Adipocyte (in vitro differentiated cells): ENCODE results near the gene SPACA4.

Source experiments
- DNase-seq: peaks from one replicate; pipeline ENCODE4 v3.0.0-alpha.2; 2015; ENCODE audit warnings: low read depth
- H3K27me3 ChIP-seq: replicated peaks from 2 replicates; pipeline ENCODE4 v1.7.0; 2013; ENCODE audit warnings: mild to moderate bottlenecking, low read length, moderate library complexity; ENCODE audit not compliant: control insufficient read depth, insufficient read depth
- H3K36me3 ChIP-seq: 2 replicates; pipeline ENCODE4 v1.7.0; 2013; ENCODE audit warnings: low read length, mild to moderate bottlenecking, moderate library complexity; ENCODE audit not compliant: control insufficient read depth, insufficient read depth, severe bottlenecking
- H3K4me1 ChIP-seq: 2 replicates; pipeline ENCODE4 v1.7.0; 2013; ENCODE audit warnings: mild to moderate bottlenecking, low read length, moderate library complexity; ENCODE audit not compliant: control insufficient read depth, insufficient read depth
- H3K4me3 ChIP-seq: 2 replicates; pipeline ENCODE4 v1.7.0; 2013; ENCODE audit warnings: mild to moderate bottlenecking, low read length, moderate library complexity
- H3K9ac ChIP-seq: 2 replicates; pipeline ENCODE4 v1.7.0; 2013; ENCODE audit warnings: mild to moderate bottlenecking, low read length, moderate library complexity
- H3K9me3 ChIP-seq: 2 replicates; pipeline ENCODE4 v1.7.0; 2013; ENCODE audit warnings: mild to moderate bottlenecking, low read length, moderate library complexity; ENCODE audit not compliant: control insufficient read depth

SPACA4 gene

DNA sequence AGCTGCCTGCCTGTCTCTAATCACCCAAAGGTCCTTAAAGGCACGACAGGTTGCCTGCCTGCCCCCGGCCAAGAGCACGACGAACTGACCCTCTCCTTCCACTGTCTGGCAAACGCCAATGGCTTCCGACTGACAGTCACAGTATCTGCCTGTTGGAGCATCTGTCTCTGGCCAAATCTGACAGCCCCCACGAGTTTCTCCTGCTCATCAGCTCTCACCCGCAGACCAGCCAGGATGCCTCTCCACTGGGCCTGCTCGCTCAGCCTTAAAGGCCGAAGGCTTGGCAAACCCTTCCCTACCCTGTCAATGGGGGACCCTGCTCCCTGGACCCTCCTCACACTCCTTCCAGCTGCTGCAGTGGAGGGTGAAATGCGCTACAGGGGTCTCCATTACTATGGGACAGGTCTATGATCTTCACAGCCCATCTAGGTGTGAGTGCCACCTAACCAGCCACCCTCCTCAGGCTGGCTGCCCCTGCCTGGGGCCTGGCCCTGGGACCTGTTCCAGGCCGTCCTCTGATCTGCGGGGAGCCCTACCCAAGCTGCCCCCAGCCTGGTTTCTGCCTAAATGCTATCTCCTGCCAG lies 7.4 kb downstream of the SPACA4 start:
- Histone ChIP-seq H3K9me3 (no peaks in the 10 kb centered on the region), H3K27me3 (no peaks in the 10 kb centered on the region), H3K9ac (no peak overlapping the region), H3K36me3 (peaks cover 30% of the 10 kb centered on the region), H3K4me1 (peaks cover 20% of the 10 kb centered on the region), H3K4me3 (no peak overlapping the region)
- no peak for DNase-seq

DNA sequence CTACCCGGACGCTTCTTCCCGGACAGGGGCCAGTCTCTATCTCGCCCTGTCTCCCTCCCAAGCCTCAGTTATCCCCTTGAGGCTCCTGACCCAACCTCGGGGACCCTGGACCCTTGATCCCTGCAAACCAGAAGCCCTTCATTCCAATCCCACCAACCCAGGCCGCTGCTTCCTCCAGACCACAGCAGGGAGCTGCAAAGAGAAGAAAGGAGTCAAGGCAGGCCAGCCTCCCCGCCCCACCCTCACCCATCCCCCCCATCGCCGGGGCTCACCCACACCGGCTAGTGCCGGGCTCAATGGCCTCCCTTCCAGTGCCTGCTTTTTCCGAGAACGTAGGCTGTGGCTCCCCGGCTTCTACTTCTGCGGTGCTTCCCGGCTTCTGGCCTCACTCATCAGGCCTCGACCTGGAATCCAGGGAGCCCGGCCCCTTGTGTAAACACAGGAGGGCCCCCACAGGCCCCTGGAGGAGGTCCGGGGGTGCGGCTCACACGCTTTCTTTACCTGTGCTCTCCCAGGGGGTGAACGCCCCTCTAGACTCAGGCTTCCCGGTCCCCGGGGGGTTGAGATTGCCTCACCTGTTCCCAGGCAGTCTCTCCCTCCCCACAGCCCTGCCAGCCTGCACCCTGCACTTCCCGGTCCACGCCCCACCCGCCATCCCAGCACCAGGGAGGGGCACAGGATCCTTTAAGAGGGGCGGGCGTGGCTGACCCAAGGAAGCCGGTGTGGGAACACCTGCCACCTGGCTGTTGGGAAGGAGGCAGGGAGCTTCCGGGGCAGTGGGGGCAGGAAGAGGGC lies 8.1 kb downstream of the SPACA4 start, which contains the start of gene FAM83E:
TSS of gene FAM83E (minus strand) at position 641 of the 795 bp plus-strand sequence. CDS start 1,704 bp downstream, outside the sequence.
- Histone ChIP-seq H3K36me3 (peaks cover 30% of the 10 kb centered on the region), H3K27me3 (no peaks in the 10 kb centered on the region), H3K4me1 (peaks cover 20% of the 10 kb centered on the region), H3K9ac (peak within 1 kb of the TSS; percentile 100), H3K4me3 (no peak within 1 kb of the TSS), H3K9me3 (no peaks in the 10 kb centered on the region)
- DNase-seq, result no peak

DNA sequence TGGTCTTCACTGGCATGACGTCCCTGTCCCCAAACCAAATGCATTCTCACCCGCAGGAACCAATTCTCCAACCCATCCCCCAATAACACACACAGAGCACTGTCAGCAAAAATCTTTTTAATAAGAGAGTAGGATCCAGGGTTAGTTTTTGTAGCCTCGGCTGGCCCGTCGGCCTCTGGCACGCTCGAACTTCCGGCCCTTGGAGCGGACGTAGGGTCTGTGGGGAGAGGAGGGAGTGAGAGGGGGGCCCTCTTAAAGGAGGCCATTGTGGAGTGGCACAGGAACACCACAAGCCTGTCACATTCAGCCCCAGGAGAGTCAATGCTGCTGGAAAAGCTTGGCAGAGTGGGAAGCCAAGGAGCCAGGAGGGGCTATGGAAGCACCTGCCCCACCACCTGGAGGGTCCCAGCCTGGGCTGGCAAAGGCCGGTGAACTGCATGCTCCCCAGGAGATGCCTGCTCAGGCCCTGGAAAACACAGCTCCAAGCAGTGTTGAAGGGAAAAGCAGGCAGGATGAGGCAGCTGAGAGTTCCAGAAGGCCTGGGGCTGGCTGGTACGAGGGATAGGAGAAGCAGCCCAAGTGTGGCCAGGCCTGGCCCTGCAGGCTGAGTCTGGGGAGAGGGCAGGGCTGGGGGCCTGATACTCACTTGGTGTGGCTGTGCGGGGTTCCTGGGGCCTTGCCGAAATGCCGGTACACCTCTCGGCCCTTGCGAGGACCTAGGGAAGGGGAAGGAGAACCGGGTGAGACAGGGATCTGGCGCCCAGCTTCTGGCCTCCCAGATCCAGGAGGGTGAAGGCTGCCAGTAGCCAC lies 8.9 kb downstream of the SPACA4 start:
- H3K9me3 ChIP-seq, result no peaks in the 10 kb centered on the region
- H3K4me1 ChIP-seq, result peaks cover 26% of the 10 kb centered on the region
- H3K4me3 ChIP-seq, result no peak overlapping the region
- no peaks in the 10 kb centered on the region for H3K27me3 ChIP-seq
- H3K9ac ChIP-seq, result peak overlapping the region; percentile 100
- H3K36me3 ChIP-seq, result peaks cover 30% of the 10 kb centered on the region
- no peak for DNase-seq

DNA sequence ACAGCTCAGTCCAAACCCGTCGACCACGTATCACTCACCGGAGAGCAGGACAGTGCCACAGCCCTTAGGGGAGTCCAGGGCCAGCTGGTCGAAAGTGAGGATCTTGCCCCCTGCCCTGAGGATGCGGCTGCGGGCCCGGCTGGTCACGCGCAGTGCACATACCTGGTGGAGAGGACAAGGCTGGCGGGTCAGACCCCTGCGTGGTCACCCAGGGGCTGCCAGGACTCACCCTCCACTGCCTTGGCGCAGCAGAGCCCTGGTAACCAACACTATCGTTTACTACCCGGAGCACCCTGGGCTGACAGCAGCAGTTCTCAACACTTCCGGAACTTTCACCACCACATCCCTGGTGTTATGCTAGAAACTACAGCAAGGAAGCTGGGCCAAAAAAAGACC lies 9.5 kb downstream of the SPACA4 start:
- peaks cover 26% of the 10 kb centered on the region for H3K4me1 ChIP-seq
- no peak overlapping the region for H3K4me3 ChIP-seq
- peaks cover 30% of the 10 kb centered on the region for H3K36me3 ChIP-seq
- H3K9ac ChIP-seq, result peak overlapping the region; percentile 100
- no peaks in the 10 kb centered on the region for H3K27me3 ChIP-seq
- DNase-seq, result no peak
- no peaks in the 10 kb centered on the region for H3K9me3 ChIP-seq

DNA sequence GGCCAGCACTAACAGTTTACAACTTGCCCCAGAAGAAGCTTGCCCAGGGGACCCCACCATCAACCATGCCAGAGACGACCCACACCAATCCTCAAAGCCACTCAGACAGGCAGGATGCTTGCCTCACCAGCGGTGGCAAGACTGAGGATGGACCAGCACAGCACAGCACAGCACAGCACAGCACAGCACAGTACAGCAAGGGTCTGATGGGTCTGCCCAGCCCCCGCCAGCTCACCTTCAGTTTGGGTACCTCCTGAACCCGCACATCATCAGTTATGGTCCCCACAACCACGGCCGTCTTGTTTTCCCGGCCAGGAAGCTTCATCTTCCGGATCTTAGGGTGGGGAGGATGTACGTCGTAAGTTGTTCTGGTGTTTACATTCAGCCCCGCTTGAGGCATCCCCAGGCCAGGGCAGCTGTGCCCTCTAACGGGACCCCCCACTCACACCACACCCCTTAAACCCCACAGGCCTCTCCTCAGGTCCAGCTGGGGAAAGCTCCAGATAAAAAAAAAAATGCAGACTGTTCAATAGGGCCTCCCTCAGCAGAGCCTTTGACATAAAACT lies 10.0 kb downstream of the SPACA4 start:
- H3K36me3 ChIP-seq, result peaks cover 30% of the 10 kb centered on the region
- no peak for DNase-seq
- H3K4me3 ChIP-seq, result peak overlapping the region; percentile 99
- H3K4me1 ChIP-seq, result peaks cover 26% of the 10 kb centered on the region
- no peaks in the 10 kb centered on the region for H3K9me3 ChIP-seq
- no peaks in the 10 kb centered on the region for H3K27me3 ChIP-seq
- peak overlapping the region; percentile 100 for H3K9ac ChIP-seq

DNA sequence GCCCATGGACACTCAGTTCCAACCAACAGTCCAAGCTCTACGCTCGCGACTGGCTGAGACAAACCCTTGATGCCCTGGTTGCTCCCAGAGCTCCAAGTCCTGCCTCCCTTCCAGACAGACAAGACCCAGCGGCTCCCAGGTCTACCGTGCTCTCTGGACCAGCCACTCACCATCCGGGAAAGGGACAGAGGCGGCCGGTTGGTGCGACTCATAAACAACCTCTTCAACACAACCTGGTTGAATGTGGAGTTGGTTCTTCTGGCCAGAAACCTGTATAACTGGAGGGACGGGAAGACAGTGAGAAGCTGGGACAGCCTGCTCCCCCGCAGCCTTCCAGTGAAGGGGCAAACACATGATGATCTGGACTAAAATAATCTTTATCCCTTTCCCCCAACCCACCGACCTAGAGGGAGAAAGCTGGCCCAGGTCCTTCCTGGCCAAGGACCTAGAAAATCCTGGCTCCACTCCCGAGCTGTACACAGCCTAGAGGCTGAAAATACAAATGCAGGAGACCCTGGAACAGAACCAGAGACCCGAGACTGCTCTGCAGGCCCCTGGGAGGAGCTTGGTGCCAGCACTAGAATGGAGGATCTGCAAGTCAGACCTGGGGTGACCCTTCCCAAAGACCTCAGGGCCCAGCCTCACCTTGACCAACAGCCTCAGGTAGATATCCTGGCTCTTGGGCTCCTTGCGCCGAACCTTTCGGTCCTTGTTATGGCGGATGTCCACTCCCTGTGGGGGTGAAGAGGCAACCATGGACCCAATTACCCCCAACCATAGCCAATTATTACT lies 10.8 kb downstream of the SPACA4 start:
- Histone ChIP-seq H3K4me1 (peaks cover 29% of the 10 kb centered on the region), H3K4me3 (peak overlapping the region; percentile 99), H3K9me3 (no peaks in the 10 kb centered on the region), H3K9ac (peak overlapping the region; percentile 100), H3K27me3 (no peaks in the 10 kb centered on the region), H3K36me3 (peaks cover 30% of the 10 kb centered on the region)
- DNase-seq, result no peak

DNA sequence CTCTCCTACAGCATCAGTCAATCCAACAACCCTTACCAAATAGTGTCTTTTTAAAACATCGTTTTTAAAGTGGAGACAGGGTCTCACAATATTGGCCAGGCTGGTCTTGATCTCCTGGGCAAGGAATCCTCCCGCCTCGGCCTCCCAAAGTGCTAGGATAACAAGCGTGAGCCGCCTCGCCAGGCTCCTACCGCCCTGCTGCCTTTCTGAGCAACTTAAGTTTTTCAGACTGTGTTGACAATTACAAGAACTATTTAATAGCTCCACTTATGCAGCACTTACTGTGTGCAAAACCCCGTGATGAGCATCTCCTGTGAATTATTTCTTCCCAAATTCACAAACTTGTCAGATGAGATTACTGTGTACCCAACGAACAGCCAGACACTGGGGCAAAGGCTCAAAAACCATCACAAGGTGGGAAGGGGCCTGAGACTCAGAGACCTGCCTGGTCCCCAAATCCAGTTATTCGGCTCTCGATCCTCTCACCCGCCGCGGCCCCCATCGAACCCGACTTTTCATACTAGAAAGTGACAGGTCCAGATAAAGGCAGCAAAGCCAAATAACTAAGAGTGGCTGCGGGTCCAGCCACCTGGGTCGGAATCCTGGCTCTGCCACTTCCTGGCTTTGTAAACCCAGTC lies 11.9 kb downstream of the SPACA4 start:
- Histone ChIP-seq H3K27me3 (no peaks in the 10 kb centered on the region), H3K36me3 (peaks cover 30% of the 10 kb centered on the region), H3K4me1 (peaks cover 39% of the 10 kb centered on the region), H3K9me3 (no peaks in the 10 kb centered on the region), H3K4me3 (peak overlapping the region; percentile 99), H3K9ac (peak overlapping the region; percentile 100)
- DNase-seq, result peak; percentile 46

DNA sequence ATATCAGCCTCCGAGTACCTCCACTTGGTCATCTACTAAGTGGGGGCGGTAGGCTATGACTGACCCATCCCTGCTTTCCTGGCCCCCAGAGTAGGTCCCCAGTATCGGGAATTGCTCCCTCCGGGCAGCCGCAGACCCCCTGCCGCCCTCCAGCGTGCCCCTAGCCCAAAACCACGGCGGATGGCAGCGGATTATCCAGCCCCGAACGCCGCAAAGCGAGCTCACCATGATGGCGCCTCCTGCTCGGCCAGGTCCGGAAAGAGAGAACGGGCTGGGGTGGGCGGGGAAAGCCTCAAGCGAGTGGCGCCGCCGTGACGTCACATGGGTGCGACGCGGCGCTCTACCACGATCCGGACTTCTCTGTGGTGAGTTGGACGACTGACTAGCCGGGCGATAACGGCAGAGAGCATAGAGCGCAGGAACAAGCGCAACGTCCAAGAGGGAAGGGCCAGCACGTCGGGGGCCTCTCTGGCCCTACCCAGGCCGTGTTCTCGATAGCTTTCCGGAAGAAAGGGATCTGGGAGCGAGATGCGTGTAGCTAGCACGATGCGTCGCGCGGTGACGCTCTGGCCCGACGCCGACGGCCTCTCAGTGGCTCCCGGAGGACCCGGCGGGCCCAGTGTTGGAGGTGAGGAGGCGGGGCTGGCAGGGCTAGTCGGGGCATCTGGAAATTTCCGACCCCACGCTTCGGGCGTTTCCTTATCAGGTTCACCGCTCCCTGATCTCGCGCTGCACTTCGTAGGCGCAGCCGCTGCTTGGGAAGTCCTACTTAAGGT lies 12.6 kb downstream of the SPACA4 start, which contains the start of the genes RPL18 and SPHK2:
TSS of gene RPL18 (minus strand) at position 263 of the 776 bp plus-strand sequence. CDS start at position 228, 35 bp downstream.
TSS of gene SPHK2 (plus strand) at position 591 of the 776 bp plus-strand sequence. CDS start 1,009 bp downstream, outside the sequence.
- H3K36me3 ChIP-seq, result peaks cover 30% of the 10 kb centered on the region
- H3K4me3 ChIP-seq, result peak within 1 kb of the TSS; percentile 99
- H3K9me3 ChIP-seq, result no peaks in the 10 kb centered on the region

DNA sequence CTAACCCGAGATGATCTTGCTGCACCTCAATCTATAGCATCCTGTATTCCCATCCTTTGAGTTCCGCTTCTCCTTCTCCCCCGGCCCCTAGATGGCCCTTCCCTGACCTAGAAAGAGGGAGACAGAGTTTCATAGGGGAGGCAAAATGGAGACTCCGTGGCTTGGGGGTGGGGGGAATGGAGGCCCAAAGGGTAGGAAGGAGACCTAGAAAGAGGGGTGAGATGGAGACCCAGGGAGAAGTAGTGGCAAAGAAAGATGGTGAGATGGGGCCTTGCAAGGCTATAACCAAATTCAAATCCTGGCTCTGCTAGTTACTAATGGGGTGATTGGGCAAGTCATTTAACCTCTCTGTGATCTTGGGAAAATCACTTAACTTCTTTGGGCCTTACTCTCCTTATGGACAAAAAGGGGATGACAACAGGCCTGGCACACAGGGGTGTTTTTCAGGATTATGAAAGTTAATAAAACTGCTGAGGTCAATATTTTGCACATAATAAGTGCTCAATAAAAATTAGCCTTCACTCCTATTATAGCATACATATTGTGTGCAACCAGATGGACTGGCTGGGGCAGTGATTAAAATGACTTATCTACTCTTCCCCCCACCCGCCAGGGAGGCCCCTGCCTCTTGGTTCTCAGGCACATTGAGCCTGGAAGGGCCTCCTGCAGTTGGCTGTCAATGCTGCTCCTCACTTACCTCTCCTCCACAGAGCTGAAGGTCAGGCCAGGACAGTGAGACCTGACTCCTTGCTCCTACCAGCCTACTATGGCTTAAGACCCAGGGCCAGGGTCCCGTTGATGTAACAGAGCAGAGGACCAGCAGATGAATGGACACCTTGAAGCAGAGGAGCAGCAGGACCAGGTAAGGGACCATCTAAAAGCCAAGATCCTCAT lies 13.4 kb downstream of the SPACA4 start:
- no peaks in the 10 kb centered on the region for H3K9me3 ChIP-seq
- H3K27me3 ChIP-seq, result no peaks in the 10 kb centered on the region
- H3K36me3 ChIP-seq, result peaks cover 27% of the 10 kb centered on the region
- peaks cover 51% of the 10 kb centered on the region for H3K4me1 ChIP-seq
- peak overlapping the region; percentile 99 for H3K9ac ChIP-seq
- peak; percentile 66 for DNase-seq
- H3K4me3 ChIP-seq, result peak overlapping the region; percentile 99

More for the DNA sequence above, 12.6 kb downstream of the SPACA4 start, which contains the start of the genes RPL18 and SPHK2:
- peak within 1 kb of the TSS; percentile 100 for H3K9ac ChIP-seq
- H3K4me1 ChIP-seq, result peaks cover 45% of the 10 kb centered on the region
- peak; percentile 99 for DNase-seq
- H3K27me3 ChIP-seq, result no peaks in the 10 kb centered on the region
